Astrocyte (in vitro differentiated cells and primary cell): Measurements from ENCODE around the gene PEX10.

ENCODE experiments used
- EZH2 ChIP-seq: IDR thresholded peaks from 2 replicates; pipeline ENCODE4 v1.6.1; 2012; ENCODE audit warnings: mild to moderate bottlenecking, low read length, inconsistent platforms; ENCODE audit not compliant: insufficient read depth
- TF ChIP-seq, protein P1 (sequence below): IDR thresholded peaks from 2 replicates; pipeline ENCODE4 v1.5.1; 2011; ENCODE audit warnings: low read depth, mild to moderate bottlenecking, inconsistent platforms, low read length, moderate library complexity; ENCODE audit not compliant: insufficient read depth

DNA sequence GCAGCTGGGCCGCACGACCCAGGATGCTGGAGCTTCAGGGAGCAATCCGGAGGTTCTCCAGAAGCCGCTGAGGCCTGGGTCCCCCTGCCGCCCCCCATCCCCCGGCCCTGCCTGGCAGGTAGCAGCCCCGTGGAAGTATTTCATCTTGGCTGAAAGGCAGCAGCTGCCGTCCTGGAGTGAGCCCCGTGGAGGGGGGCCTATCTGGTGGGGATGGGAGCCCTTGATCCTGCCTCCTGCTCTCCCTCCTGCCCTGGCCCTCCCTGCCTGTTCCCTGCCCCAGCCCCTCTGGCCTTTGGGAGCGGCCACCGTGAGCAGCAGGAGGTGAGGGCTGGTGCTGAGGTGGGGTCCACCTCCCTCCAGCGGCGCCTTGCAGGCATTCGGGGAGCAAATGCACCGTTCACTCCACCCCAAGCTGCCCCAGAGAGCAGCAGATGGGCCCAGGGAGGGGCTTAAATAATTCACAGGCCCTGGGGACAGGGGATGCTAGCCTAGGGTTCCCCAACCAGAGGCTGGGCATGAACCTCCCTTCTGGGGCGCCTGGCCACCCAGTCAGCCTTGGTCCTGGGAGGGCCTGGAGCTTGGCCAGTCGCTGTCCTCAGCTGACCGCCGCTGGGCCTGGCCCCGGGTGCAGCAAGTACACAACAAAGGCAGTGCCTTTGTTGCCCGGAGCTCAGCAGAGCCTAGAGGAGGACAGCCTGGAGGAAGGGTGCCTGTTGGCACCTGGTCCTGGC is 40.0 kb upstream of the PEX10 start:
- TF ChIP-seq, protein P1, sequence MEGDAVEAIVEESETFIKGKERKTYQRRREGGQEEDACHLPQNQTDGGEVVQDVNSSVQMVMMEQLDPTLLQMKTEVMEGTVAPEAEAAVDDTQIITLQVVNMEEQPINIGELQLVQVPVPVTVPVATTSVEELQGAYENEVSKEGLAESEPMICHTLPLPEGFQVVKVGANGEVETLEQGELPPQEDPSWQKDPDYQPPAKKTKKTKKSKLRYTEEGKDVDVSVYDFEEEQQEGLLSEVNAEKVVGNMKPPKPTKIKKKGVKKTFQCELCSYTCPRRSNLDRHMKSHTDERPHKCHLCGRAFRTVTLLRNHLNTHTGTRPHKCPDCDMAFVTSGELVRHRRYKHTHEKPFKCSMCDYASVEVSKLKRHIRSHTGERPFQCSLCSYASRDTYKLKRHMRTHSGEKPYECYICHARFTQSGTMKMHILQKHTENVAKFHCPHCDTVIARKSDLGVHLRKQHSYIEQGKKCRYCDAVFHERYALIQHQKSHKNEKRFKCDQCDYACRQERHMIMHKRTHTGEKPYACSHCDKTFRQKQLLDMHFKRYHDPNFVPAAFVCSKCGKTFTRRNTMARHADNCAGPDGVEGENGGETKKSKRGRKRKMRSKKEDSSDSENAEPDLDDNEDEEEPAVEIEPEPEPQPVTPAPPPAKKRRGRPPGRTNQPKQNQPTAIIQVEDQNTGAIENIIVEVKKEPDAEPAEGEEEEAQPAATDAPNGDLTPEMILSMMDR: no peak
- TF ChIP-seq EZH2: no peak
